Measurements from ENCODE around the gene GLYATL3. TPM values are rescaled to one million over a fixed set of nuclear protein-coding genes. Genes with fewer than 3 reads are reported as not detected.

GLYATL3 gene
- polyA plus RNA-seq, 1 donor from 2014 or later = not detected

Other genes with a start within 250 kb of the GLYATL3 start
- 24.3 TPM for gene MMUT, start 36.7 kb upstream of the GLYATL3 start, polyA plus RNA-seq (ENCODE audit: insufficient read depth, low read depth, low replicate concordance)
- gene CENPQ, start 36.6 kb upstream of the GLYATL3 start, polyA plus RNA-seq (ENCODE audit: insufficient read depth, low read depth, low replicate concordance) = 3.4 TPM
- not detected for gene C6orf141, start 50.7 kb downstream of the GLYATL3 start, polyA plus RNA-seq (ENCODE audit: insufficient read depth, low read depth, low replicate concordance)
- gene RHAG, start 136.9 kb downstream of the GLYATL3 start, polyA plus RNA-seq (ENCODE audit: insufficient read depth, low read depth, low replicate concordance) = not detected
- not detected for gene CRISP2, start 213.6 kb downstream of the GLYATL3 start, polyA plus RNA-seq (ENCODE audit: insufficient read depth, low read depth, low replicate concordance)
- not detected for gene CRISP3, start 244.5 kb downstream of the GLYATL3 start, polyA plus RNA-seq (ENCODE audit: insufficient read depth, low read depth, low replicate concordance)

Data from brain (organoid and tissue), 1 donor.